GM19025 (cell line): ENCODE results near the gene RHBDD1.

Source experiments
- ATAC-seq: cut with Tn5 transposase; IDR thresholded peaks from one replicate; pipeline ENCODE4 v1.9.1; 2021; ENCODE audit warnings: mild to moderate bottlenecking, low read depth, moderate library complexity; ENCODE audit not compliant: unreplicated experiment

The RHBDD1 gene

GRCh38 chr2:226882606-226883005 is 46.8 kb downstream of the RHBDD1 start:
- ATAC-seq, result no peak

GRCh38 chr2:226883296-226883795 is 47.5 kb downstream of the RHBDD1 start:
- no peak for ATAC-seq

DNA sequence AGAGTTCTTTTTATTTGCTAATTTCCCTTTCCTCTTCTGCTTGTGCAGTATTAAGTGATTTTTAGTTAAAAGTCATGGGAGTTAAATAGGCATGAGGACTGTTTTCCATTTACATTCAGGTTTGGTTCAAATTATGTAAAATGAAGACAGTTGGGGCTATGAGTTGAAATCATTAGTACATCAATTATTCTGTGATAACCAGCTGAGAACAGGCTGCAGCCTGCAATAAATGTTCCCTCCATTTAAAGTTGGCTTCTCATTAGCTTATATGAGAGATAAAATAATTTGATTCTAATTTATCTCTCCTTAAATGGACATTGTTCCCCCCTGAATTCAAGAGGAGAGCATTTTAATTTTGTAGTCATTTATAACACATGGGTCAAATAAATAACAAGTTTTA is 48.3 kb downstream of the RHBDD1 start:
- no peak for ATAC-seq

GRCh38 chr2:226885769-226886435 is 50.0 kb downstream of the RHBDD1 start:
- ATAC-seq, result no peak

DNA sequence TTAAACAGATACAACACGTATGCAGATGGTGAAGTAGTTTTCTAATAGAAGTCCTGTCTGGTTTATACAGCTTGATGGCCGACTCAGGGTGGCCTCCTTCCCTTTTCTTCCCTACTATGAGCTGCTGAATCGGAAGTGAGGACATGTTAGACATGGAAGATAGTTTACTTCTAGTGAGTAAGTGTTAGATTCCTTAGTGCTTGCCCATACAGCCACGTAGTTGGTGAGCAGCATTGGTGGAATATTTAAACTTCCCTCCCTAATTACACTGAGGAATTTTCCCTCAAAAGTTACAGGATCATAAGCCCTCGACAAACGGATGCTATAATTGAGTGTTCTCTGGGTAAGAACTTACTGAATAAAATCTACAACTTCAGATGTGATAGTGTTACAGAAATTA is 52.1 kb downstream of the RHBDD1 start:
- ATAC-seq, result no peak

- no peak for ATAC-seq
These were observed 52.6 kb downstream of the RHBDD1 start for GRCh38 chr2:226888378-226888965.

DNA sequence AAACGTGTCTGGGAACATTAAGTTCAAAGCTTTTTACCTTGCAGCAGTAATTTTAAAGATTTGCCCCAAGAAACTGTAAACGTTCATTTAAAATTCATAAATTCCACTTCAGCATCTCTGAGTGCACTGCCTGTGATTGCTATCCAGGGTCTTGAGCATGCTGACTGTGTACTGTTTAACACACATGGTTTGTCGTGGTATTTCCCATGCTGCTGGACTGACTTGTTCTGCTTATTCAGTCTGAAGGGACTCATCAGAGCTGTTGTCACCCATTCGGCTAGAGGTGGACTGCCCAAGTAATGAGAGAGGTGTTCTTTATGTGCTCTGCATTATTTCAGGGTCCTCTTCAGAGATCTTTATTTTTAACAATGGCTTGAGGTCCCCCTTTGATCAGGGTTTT is 53.1 kb downstream of the RHBDD1 start:
- ATAC-seq, result no peak

DNA sequence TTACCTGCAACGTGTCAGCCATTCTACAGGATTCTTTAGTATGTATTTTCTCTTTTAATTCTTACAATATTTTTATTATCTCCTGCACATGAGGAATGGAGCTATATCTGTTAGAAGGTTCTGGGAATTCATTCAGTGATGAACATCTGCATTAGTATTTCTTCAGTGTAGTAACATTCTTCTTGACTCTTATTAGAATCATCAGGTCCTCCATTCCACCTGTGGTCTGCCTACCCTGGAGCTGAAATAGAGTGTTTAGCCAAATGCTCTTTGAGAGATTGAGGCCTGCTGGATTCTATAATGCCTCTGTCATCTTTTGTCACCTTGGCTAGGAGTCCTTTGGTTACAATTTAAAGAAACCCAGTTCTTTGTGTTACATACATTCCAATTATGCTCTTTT is 54.4 kb downstream of the RHBDD1 start:
- no peak for ATAC-seq

- no peak for ATAC-seq
These were observed 56.1 kb downstream of the RHBDD1 start for GRCh38 chr2:226891780-226892590.

GRCh38 chr2:226892729-226893128 is 56.9 kb downstream of the RHBDD1 start:
- ATAC-seq, result no peak

- ATAC-seq, result no peak
These were observed 57.4 kb downstream of the RHBDD1 start for GRCh38 chr2:226893216-226893615.

DNA sequence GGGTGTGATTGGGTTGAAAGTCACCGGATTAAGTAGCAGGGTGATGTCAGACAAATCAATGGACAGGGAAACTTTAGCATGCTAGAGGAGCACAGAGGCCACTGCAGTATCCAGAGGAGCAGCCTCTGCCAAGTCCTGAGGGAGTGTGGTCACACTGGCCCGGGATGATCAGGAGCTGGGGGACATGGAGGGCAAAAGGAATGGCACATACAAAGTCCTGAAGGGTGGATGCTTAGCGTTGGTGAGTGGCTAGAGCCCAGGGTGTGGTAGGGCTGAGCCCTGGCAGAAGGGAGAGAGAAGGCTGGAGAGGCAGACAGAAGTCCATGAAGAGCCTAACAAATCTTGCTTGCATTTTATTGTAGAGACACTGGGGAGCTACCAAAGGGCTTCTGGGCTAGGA is 58.9 kb downstream of the RHBDD1 start:
- no peak for ATAC-seq

DNA sequence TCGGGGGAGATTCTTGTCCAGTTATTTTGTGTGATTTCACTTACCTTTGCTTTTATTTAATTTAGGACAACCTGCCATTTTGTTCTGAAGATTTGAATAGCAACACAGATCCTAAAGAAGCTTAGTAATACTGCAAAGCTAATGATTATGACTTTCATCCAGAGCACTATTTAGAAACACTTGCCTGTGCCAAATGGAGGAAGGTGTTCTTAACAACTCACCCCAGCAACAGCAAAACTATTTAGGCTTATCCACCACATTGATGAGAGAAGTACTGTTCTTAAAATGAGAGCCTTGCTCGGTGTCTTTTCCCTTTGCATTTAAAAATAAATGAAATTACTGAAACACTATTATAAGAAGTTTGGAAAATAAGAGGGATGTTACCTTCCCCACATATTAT is 59.7 kb downstream of the RHBDD1 start:
- ATAC-seq, result no peak

DNA sequence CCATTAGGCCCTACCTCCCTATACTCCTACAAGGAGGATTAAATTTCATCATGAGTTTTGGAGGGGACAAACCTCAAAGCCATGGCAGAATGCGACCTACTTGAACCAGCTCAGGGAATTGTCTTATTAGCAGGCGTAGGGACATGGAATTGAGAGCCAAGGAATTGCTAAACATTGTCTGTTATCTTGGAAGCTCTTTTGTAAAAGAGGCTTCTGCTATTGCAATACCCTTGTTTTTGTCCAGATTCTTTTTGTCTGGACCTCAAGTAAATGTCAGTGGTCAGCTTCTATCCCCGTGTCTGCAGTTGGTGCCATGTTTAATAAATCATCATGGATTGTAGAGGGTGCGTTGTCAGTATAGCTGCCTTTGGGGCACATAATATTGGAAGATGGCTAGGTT is 62.3 kb downstream of the RHBDD1 start:
- no peak for ATAC-seq

GRCh38 chr2:226898897-226899296 is 63.0 kb downstream of the RHBDD1 start:
- no peak for ATAC-seq

DNA sequence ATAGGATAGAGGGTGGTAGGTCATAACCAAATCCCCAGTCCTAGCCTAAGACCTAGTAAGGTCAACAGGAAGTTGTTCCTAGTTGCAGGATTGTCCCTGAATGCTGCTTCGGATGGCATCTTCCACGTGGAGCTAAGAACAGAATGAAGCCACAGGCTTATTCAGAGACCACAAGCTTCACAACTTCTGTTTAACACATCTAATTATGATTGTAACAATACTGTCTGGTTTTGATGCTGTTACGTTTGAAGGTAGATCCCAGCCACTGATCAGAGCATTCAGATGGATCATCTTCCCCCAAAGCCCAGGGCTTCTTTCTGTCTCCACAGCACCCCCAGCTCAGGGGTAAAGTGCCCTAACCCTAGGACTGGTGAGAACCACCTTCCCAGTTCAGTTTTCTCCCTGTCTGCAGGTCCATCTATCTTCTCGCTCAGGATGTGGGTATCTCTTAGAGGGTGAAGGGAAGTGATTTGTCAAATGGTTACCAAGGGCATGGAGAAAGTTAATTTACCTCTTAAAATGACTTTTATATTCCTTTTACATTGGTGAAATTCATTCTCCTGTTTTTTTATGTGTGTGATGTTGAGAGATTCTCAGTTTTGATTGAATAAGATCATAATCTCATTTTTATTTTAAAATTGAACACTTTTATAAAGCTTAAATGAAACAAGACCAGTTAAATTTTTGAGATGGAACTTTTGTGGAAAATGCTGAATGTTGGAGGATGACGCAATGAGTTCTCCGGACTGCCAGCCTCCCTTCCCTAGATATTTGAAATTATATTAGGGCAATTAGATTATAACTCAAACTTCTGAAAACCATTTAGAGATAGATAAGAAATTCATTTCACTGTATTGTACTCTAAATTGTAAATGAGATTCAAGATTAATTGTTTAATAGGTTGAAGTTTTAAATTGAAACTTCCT is 66.5 kb downstream of the RHBDD1 start:
- no peak for ATAC-seq

DNA sequence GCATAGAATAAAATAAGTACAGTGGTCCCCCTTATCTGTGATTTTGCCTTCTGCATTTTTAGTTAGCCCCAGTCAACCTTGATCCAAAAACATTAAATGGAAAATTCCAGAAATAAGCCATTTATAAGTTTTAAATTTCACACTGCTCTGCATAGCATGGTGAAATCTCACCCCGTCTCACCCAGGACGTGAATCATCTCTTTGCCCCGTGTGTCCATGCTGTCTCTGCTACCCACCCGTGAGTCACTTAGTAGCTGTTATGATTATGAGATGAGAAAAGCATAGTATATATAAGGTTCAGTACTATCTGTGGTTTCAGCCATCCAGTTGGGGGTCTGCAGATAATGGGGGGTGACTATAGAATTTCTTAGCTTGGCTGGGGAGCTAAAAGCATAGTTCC is 67.3 kb downstream of the RHBDD1 start:
- no peak for ATAC-seq

DNA sequence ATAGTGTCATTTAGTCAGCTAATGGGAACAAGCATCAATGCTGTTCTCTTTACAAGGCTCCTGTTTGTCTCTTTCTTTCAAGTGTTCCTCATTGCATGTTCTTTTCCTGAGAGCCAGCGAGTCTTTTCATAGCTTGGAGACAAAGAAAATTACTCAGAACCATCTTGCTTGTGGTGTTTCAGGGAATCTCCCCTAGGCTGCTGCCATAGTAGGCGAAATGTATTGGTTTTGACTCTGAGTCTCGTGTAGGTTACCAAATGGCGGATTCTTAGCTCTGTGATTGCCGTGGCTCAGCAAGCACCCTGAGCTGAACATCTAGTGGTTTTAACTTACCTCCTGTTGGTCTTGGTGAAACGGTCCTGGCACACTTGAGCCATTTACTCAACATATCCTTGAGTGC is 68.7 kb downstream of the RHBDD1 start:
- ATAC-seq, result peak; percentile 48

DNA sequence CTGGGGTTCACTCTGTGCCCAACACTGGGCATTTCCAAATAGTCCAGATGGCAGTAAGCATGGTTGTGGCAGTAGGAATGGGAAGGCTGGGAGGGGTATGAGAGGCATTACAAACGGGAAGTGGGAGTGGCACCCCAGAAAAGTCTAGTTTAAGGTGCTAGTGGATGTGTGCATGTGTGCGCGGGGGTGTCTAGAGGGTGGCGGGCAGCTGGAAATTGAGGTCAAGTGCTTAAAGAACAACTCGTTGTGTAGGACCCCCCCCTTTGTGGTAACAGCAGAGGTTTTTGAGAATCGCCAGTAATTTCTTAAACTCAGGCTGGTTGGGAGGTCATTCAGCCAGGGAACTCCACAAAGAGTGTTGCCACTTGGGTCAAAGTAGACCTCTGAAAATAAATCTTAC is 69.9 kb downstream of the RHBDD1 start:
- ATAC-seq, result peak; percentile 15

- ATAC-seq, result peak; percentile 80
These were observed 70.4 kb downstream of the RHBDD1 start for GRCh38 chr2:226906163-226906693.
